Psoas muscle (tissue), 8 donors: Measurements from ENCODE around the gene TMEM86B. TPM values are rescaled to one million over a fixed set of nuclear protein-coding genes. Genes with fewer than 3 reads are reported as not detected.

Experiments
- ATAC-seq, 4 donors: fragments of 200-7000 bp; cut with Tn5 transposase; one replicate each; pipeline ENCODE4 v1.9.1; 2020; ENCODE audit warnings: moderate library complexity in 3 of 4, mild to moderate bottlenecking in 2 of 4
- DNase-seq, 2 donors: peaks; one replicate each; pipeline ENCODE4 v3.0.0-alpha.2; 2020
- H3K27ac ChIP-seq: fragments of 200-600 bp; one replicate; pipeline ENCODE4 v1.8.0; 2022
- H3K27me3 ChIP-seq, 3 donors: fragments of 200-600 bp in 1 of 3; one replicate each; pipeline versions ENCODE4 v1.6.1 to v1.8.0; 2013 to 2022; ENCODE audit warnings: low read length in 2 of 3, mild to moderate bottlenecking in 2 of 3, moderate library complexity in 1 of 3; ENCODE audit not compliant: insufficient read depth in 3 of 3
- H3K36me3 ChIP-seq, 2 donors: fragments of 200-600 bp in 1 of 2; one replicate each; pipeline versions ENCODE4 v1.6.1 to v1.8.0; 2013 to 2022; ENCODE audit warnings: low read depth in 1 of 2, mild to moderate bottlenecking in 1 of 2, moderate library complexity in 1 of 2; ENCODE audit not compliant: insufficient read depth in 1 of 2
- H3K4me1 ChIP-seq: fragments of 200-600 bp; one replicate; pipeline ENCODE4 v1.8.0; 2022
- H3K4me3 ChIP-seq: fragments of 200-600 bp; one replicate; pipeline ENCODE4 v1.8.0; 2022; ENCODE audit warnings: mild to moderate bottlenecking
- H3K9me3 ChIP-seq: fragments of 200-600 bp; one replicate; pipeline ENCODE4 v1.8.0; 2022
- WGBS, 3 donors: extraction: QIAGEN DNeasy Blood & Tissue Kit; methylation state at CpG; one replicate each; pipeline versions ENCODE4 v1.1.6 to v1.1.7; 2013; 5-methylcytosine and 5-hydroxymethylcytosine counted together
- intact Hi-C, 2 donors: fragments of 100-400 bp; cut with DNase I; formaldehyde crosslinking; loops; one replicate each; pipeline versions ENCODE4 v1.11.0 to v1.14.2; 2022
- polyA plus RNA-seq, 3 donors: library from polyadenylated mRNA; stranded (reverse); fragments of 200-250 nt; gene quantifications; one replicate each; pipeline ENCODE4 v1.2.3, GENCODE V29; 2013
- total RNA-seq, 4 donors: library from RNA; stranded (reverse); fragmentation: NEBNext Ultra II Directional in 2 of 4; extraction: Animal tissue kit (Norgen Biotek cat#: 25700) in 2 of 4; gene quantifications; one replicate each; pipeline versions ENCODE4 v1.2.1 to v1.2.4, GENCODE V29; 2021 to 2023
- TF ChIP-seq, protein P1 (sequence below): fragments of 200-600 bp; IDR thresholded peaks from one replicate; pipeline ENCODE4 v1.8.0; 2022; ENCODE audit warnings: antibody characterized with exemption
- donor health status: healthy with polysubstance abuse.
- donor health status: DM: no; HTN: no; CAD: no; lungs with moderate emphysema.
- donor health status: Bipolar disorder and iron deficiency.
- donor health status: healthy.
- donor health status: DM: yes; HTN: yes; CAD: no.
- donor health status: DM: no; HTN: no; CAD: no.
- donor health status: DM: no; HTN: no; CAD: no.
- donor health status: DM: yes; HTN: yes; CAD: no.

The TMEM86B gene
- total and polyA plus RNA-seq, 7 donors = 0.68 to 2.4 (median 2.1) TPM

DNA sequence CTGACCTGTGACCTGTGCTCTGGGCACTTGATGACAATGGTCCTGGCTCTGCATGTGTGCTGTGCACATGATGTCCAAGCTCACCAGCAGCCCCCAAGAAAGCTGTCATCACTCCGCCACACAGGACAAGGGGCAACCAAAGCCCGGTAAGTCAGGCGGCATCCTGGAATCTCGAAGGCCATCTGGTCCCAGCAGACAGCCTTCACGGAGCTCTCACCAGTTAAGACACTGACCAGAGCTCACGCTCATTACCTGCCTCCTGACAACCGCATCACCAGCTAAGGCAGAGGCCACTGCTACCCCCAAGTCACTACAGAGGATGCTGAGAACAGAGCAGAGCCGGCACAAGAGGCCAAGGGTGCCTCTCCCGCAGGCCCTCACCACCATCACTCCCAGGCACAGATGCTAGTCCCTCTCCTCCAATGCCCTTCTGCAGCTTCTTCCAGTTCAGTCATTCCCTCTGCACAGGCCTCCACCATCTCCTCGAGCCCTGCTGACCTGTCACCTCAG lies 19.7 kb upstream of the TMEM86B start:
- DNase-seq (peak in 1 of 2 donors; percentile 29), ATAC-seq (no peak)
- H3K36me3 ChIP-seq = peaks cover 0 to 40% of the 10 kb centered on the region in 2 donors
- H3K27ac ChIP-seq = no peak overlapping the region
- no peak overlapping the region for H3K4me3 ChIP-seq
- no peaks in the 10 kb centered on the region for H3K27me3 ChIP-seq
- no peaks in the 10 kb centered on the region for H3K9me3 ChIP-seq
- H3K4me1 ChIP-seq = peaks cover 12% of the 10 kb centered on the region
- intact Hi-C loops = no loop called here
- WGBS, 3 donors = 74 to 75% (median 75%) methylated on average over 10 of the region's 10 CpGs
- TF ChIP-seq, protein P1, sequence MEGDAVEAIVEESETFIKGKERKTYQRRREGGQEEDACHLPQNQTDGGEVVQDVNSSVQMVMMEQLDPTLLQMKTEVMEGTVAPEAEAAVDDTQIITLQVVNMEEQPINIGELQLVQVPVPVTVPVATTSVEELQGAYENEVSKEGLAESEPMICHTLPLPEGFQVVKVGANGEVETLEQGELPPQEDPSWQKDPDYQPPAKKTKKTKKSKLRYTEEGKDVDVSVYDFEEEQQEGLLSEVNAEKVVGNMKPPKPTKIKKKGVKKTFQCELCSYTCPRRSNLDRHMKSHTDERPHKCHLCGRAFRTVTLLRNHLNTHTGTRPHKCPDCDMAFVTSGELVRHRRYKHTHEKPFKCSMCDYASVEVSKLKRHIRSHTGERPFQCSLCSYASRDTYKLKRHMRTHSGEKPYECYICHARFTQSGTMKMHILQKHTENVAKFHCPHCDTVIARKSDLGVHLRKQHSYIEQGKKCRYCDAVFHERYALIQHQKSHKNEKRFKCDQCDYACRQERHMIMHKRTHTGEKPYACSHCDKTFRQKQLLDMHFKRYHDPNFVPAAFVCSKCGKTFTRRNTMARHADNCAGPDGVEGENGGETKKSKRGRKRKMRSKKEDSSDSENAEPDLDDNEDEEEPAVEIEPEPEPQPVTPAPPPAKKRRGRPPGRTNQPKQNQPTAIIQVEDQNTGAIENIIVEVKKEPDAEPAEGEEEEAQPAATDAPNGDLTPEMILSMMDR = no peak

DNA sequence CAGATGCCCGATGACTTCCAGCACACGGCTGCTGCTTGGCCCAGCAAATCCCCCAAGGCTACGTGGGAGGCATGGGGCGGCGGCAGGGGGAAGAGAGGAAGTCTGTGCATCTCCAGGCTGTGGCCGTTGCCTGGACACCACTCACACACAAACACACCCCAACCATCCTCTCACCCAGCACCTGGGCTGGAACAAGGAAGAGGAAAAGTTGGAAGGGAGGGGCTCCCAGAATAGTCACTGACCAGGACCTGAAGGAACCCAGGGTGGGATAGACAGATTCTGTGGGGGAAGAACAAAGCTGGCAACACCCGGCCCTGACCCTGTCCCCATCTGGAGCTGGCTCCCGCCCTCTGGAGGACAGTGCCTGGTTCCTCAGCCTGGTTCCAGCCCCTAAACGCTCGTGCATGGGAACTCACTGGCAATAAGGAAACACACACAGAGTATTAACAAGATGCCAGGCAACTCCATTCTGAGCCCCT lies 19.1 kb upstream of the TMEM86B start:
- Histone ChIP-seq H3K4me3 (no peak overlapping the region), H3K27ac (no peak overlapping the region), H3K9me3 (no peaks in the 10 kb centered on the region), H3K27me3 (no peaks in the 10 kb centered on the region), H3K4me1 (peaks cover 6% of the 10 kb centered on the region), H3K36me3 (peaks cover 0 to 46% of the 10 kb centered on the region in 2 donors)
- WGBS, 3 donors = 50 to 53% (median 51%) methylated on average over 9 to 10 of the region's 10 CpGs
- peak in 1 of 4 donors; percentile 9 for ATAC-seq
- intact Hi-C loops = no loop called here
- TF ChIP-seq, protein P1 = no peak
- DNase-seq = peak; percentile 45 to 52

DNA sequence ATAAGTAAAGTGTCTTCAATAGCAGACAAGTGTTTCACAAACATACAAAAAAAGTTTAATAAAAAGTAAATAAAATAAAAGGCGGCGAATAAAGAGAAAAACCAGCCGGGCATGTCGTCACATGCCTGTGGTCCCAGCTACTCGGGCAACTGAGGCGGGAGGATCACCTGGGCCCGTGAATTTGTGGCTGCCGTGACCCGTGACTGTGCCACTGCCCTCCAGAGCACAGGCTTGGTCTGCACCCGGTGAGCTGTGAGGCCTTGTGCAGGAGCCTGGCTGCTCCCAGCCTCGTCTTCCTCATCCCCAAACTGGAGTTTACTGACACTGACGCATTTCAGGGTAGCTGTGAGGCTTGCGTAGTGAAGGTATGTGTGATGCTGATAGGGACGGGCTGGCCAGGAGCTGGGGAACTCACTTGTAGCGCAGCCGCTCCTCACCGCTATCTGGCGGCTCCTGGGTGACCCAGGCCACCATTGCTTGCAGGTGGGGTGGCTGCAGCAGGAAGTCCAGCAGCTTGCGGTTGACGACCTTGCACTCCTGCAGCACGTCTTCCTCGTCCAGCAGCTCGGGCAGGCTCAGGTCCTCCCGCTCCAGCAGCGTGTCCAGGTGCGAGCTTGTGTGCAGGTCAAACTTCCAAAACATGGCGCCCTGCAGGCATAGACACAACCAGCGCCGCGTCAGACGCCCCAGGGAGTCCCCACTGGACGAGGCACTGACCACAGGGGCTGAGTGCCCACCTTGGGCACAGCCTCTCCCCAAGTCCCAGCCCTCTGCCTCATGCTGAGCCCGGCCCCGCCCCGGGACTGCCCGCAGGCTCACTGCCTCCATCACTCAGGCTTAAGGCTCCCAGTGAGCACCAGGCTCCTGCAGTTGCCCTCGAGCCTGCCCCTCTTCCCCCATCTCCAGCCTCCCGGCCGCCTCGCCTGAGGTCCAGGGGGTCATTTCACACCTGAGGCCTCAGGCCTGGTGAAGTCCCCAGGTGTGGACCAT lies 18.2 kb upstream of the TMEM86B start:
- ATAC-seq (no peak), DNase-seq (peak in 1 of 2 donors; percentile 28)
- peaks cover 2 to 55% of the 10 kb centered on the region in 2 donors for H3K36me3 ChIP-seq
- H3K4me3 ChIP-seq = no peak overlapping the region
- no peaks in the 10 kb centered on the region for H3K9me3 ChIP-seq
- H3K27ac ChIP-seq = no peak overlapping the region
- no peaks in the 10 kb centered on the region for H3K27me3 ChIP-seq
- peaks cover under 1% of the 10 kb centered on the region for H3K4me1 ChIP-seq
- intact Hi-C loops = no loop called here
- 89 to 90% (median 89%) methylated on average over 40 of the region's 40 CpGs for WGBS, 3 donors
- TF ChIP-seq, protein P1 = no peak

DNA sequence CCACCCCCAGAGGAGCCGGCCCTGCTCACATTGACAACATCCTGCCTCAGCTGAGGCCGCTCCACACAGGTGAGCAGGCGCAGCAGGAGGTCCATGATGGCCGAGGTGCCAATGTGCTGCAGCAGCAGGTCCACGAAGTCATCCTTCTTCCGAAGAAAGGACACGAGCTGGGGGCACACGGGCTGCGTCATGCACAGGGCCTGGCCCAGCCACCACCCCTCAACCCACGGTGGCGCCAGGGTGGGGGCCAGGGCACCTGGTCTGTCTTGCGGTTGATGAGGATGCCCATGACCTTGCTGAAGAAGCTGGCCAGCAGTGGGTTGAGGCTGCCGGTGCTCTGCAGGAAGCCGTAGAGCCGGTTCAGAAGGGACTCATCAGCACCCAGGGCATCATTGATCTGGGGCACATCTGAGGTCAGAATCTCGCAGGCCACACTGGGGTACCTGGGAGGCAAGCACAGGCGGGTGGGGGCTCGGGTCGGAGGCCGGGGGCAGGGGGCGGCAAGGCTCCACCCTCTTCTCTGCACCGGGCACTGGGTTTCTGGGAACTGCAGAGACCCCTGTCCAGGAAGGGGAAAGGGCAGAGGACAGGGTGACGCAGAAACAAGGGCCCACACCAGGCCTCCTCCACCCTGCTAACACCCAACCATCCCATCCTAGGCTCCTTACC lies 16.8 kb upstream of the TMEM86B start:
- no peak overlapping the region for H3K4me3 ChIP-seq
- H3K9me3 ChIP-seq = no peaks in the 10 kb centered on the region
- H3K4me1 ChIP-seq = no peaks in the 10 kb centered on the region
- ATAC-seq (no peak), DNase-seq (peak in 1 of 2 donors; percentile 21)
- no peak overlapping the region for H3K27ac ChIP-seq
- TF ChIP-seq, protein P1 = no peak
- intact Hi-C loops = no loop called here
- H3K27me3 ChIP-seq = no peaks in the 10 kb centered on the region
- WGBS, 3 donors = 92% methylated on average over 23 of the region's 23 CpGs
- H3K36me3 ChIP-seq = peaks cover 2 to 66% of the 10 kb centered on the region in 2 donors
